Measurements from ENCODE around the gene TRMT44.

The TRMT44 gene

GRCh38 chr4:8465615-8466611 lies 25.3 kb downstream of the TRMT44 start:
- Mint-ChIP-seq H3K9me3 (no peaks in the 10 kb centered on the region), H3K27me3 (ENCODE audit: low read depth) (no peaks in the 10 kb centered on the region), H3K4me3 (no peak overlapping the region), H3K4me1 (ENCODE audit: low read depth) (no peaks in the 10 kb centered on the region), H3K27ac (no peak overlapping the region), H3K36me3 (ENCODE audit: low read depth) (peaks cover 15% of the 10 kb centered on the region)

GRCh38 chr4:8467016-8467415 lies 26.4 kb downstream of the TRMT44 start:
- H3K36me3 Mint-ChIP-seq (ENCODE audit: low read depth), result peaks cover 15% of the 10 kb centered on the region
- no peak overlapping the region for H3K4me3 Mint-ChIP-seq
- H3K27me3 Mint-ChIP-seq (ENCODE audit: low read depth), result no peaks in the 10 kb centered on the region

GRCh38 chr4:8468746-8469535 lies 28.4 kb downstream of the TRMT44 start:
- Mint-ChIP-seq H3K36me3 (ENCODE audit: low read depth) (peaks cover 15% of the 10 kb centered on the region), H3K27ac (no peak overlapping the region), H3K9me3 (no peaks in the 10 kb centered on the region), H3K4me3 (no peak overlapping the region), H3K4me1 (ENCODE audit: low read depth) (no peaks in the 10 kb centered on the region), H3K27me3 (ENCODE audit: low read depth) (no peaks in the 10 kb centered on the region)

More at GRCh38 chr4:8467016-8467415, 26.4 kb downstream of the TRMT44 start:
- no peaks in the 10 kb centered on the region for H3K9me3 Mint-ChIP-seq
- H3K4me1 Mint-ChIP-seq (ENCODE audit: low read depth), result no peaks in the 10 kb centered on the region
- no peak overlapping the region for H3K27ac Mint-ChIP-seq

- no peak overlapping the region for H3K27ac Mint-ChIP-seq
These were observed 29.0 kb downstream of the TRMT44 start for GRCh38 chr4:8469550-8469949.

GRCh38 chr4:8470451-8471024 lies 30.0 kb downstream of the TRMT44 start:
- Mint-ChIP-seq H3K27ac (no peak overlapping the region), H3K4me1 (ENCODE audit: low read depth) (no peaks in the 10 kb centered on the region), H3K27me3 (ENCODE audit: low read depth) (no peaks in the 10 kb centered on the region), H3K4me3 (no peak overlapping the region), H3K9me3 (no peaks in the 10 kb centered on the region), H3K36me3 (ENCODE audit: low read depth) (peaks cover 10% of the 10 kb centered on the region)

More at GRCh38 chr4:8469550-8469949, 29.0 kb downstream of the TRMT44 start:
- peaks cover 15% of the 10 kb centered on the region for H3K36me3 Mint-ChIP-seq (ENCODE audit: low read depth)
- H3K27me3 Mint-ChIP-seq (ENCODE audit: low read depth), result no peaks in the 10 kb centered on the region
- no peak overlapping the region for H3K4me3 Mint-ChIP-seq
- no peaks in the 10 kb centered on the region for H3K4me1 Mint-ChIP-seq (ENCODE audit: low read depth)
- no peaks in the 10 kb centered on the region for H3K9me3 Mint-ChIP-seq

- Mint-ChIP-seq H3K4me3 (no peak overlapping the region), H3K9me3 (no peaks in the 10 kb centered on the region), H3K27ac (no peak overlapping the region), H3K4me1 (ENCODE audit: low read depth) (no peaks in the 10 kb centered on the region), H3K36me3 (ENCODE audit: low read depth) (peaks cover 7% of the 10 kb centered on the region), H3K27me3 (ENCODE audit: low read depth) (no peaks in the 10 kb centered on the region)
These were observed 30.8 kb downstream of the TRMT44 start for GRCh38 chr4:8471211-8471875.

GRCh38 chr4:8472158-8472688 lies 31.6 kb downstream of the TRMT44 start:
- no peak overlapping the region for H3K4me3 Mint-ChIP-seq
- no peaks in the 10 kb centered on the region for H3K27me3 Mint-ChIP-seq (ENCODE audit: low read depth)
- H3K4me1 Mint-ChIP-seq (ENCODE audit: low read depth), result no peaks in the 10 kb centered on the region
- no peaks in the 10 kb centered on the region for H3K9me3 Mint-ChIP-seq
- no peak overlapping the region for H3K27ac Mint-ChIP-seq
- H3K36me3 Mint-ChIP-seq (ENCODE audit: low read depth), result peaks cover 4% of the 10 kb centered on the region

GRCh38 chr4:8472689-8473197 lies 32.2 kb downstream of the TRMT44 start:
- no peak overlapping the region for H3K4me3 Mint-ChIP-seq

GRCh38 chr4:8473198-8473919 lies 32.8 kb downstream of the TRMT44 start:
- Mint-ChIP-seq H3K27ac (no peak overlapping the region), H3K36me3 (ENCODE audit: low read depth) (peaks cover 4% of the 10 kb centered on the region), H3K9me3 (no peaks in the 10 kb centered on the region), H3K4me3 (no peak overlapping the region), H3K27me3 (ENCODE audit: low read depth) (no peaks in the 10 kb centered on the region), H3K4me1 (ENCODE audit: low read depth) (no peaks in the 10 kb centered on the region)

More at GRCh38 chr4:8472689-8473197, 32.2 kb downstream of the TRMT44 start:
- no peaks in the 10 kb centered on the region for H3K9me3 Mint-ChIP-seq
- no peaks in the 10 kb centered on the region for H3K4me1 Mint-ChIP-seq (ENCODE audit: low read depth)
- no peak overlapping the region for H3K27ac Mint-ChIP-seq
- no peaks in the 10 kb centered on the region for H3K27me3 Mint-ChIP-seq (ENCODE audit: low read depth)
- H3K36me3 Mint-ChIP-seq (ENCODE audit: low read depth), result peaks cover 4% of the 10 kb centered on the region

- Mint-ChIP-seq H3K36me3 (ENCODE audit: low read depth) (peaks cover 3% of the 10 kb centered on the region), H3K9me3 (no peaks in the 10 kb centered on the region), H3K4me1 (ENCODE audit: low read depth) (no peaks in the 10 kb centered on the region), H3K4me3 (no peak overlapping the region), H3K27ac (no peak overlapping the region), H3K27me3 (ENCODE audit: low read depth) (no peaks in the 10 kb centered on the region)
These were observed 33.5 kb downstream of the TRMT44 start for GRCh38 chr4:8473920-8474590.

- peaks cover 1% of the 10 kb centered on the region for H3K36me3 Mint-ChIP-seq (ENCODE audit: low read depth)
These were observed 34.3 kb downstream of the TRMT44 start for GRCh38 chr4:8474856-8475255.

GRCh38 chr4:8475751-8476575 lies 35.4 kb downstream of the TRMT44 start:
- Mint-ChIP-seq H3K27me3 (ENCODE audit: low read depth) (no peaks in the 10 kb centered on the region), H3K36me3 (ENCODE audit: low read depth) (peaks cover 1% of the 10 kb centered on the region), H3K4me3 (no peak overlapping the region), H3K4me1 (ENCODE audit: low read depth) (no peaks in the 10 kb centered on the region), H3K9me3 (no peaks in the 10 kb centered on the region), H3K27ac (no peak overlapping the region)

More at GRCh38 chr4:8474856-8475255, 34.3 kb downstream of the TRMT44 start:
- Mint-ChIP-seq H3K4me3 (no peak overlapping the region), H3K9me3 (no peaks in the 10 kb centered on the region), H3K27ac (no peak overlapping the region), H3K4me1 (ENCODE audit: low read depth) (no peaks in the 10 kb centered on the region), H3K27me3 (ENCODE audit: low read depth) (no peaks in the 10 kb centered on the region)
